Measurements from ENCODE around the gene UVRAG. TPM values are rescaled to one million over a fixed set of nuclear protein-coding genes. Genes with fewer than 3 reads are reported as not detected.
"Not testable (repeated sequence)": the region's sequence is repeated elsewhere in the genome, so short reads cannot be mapped to it uniquely, and the experiment has no call there.

Gene UVRAG
- total RNA-seq, 4 donors from 2014 or later, result 27.3 to 38.7 (median 33.6) TPM

DNA sequence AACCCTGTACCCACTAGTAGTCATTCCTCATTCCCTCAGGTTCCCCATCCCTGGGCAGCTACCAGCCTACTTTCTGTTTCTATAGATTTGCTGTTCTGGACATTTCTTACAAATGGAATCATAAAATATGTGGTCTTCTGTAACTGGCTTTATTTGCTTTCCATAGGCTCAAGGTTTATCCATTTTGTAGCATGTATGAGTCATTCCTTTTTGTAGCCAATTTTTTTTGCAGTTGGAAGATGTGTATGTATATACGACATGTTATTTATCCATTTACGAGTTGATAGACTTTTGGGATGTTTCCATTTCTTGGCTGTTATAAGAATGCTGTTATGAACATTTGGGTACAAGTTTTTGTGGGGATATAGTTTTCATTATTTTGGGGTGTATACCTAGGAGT, 260.7 kb downstream of the UVRAG start:
- WGBS, 2 donors, result 96 to 99% methylated on average over 2 of the region's 2 CpGs
- no peak overlapping the region for H3K27ac ChIP-seq

DNA sequence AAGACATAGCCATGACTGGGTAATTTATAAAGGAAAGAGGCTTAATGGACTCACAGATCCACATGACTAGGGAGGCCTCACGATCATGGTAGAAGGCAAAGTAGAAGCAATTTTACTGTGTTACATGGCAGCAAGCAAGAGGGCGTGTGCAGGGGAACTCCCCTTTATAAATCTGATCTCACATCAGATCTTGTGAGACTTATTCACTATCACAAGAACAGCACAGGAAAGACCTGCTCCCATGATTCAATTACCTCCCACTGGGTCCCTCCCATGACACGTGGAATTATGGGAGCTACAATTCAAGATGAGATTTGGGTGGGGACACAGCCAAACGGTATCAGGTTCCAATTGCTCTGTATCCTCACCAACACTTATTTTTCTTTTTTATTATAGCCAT, 261.2 kb downstream of the UVRAG start:
- not testable (repeated sequence) for H3K36me3 ChIP-seq; DNase-seq (ENCODE audit: low spot score in 2 of 2); H3K4me3 ChIP-seq; H3K27ac ChIP-seq; H3K9me3 ChIP-seq; H3K27me3 ChIP-seq
- peaks cover 0 to 33% (median 0%) of the 10 kb centered on the region in 4 donors for H3K4me1 ChIP-seq
- WGBS, 2 donors, result 95 to 97% methylated on average over 4 of the region's 4 CpGs

More for the DNA sequence above, 260.7 kb downstream of the UVRAG start:
- peaks cover 0 to 33% (median 0%) of the 10 kb centered on the region in 4 donors for H3K4me1 ChIP-seq
- no peaks in the 10 kb centered on the region for H3K27me3 ChIP-seq
- no peaks in the 10 kb centered on the region for H3K9me3 ChIP-seq
- TF ChIP-seq POLR2A (IDR thresholded peaks at IDR 0.05), result no peak
- TF ChIP-seq EP300 (IDR thresholded peaks at IDR 0.05), result no peak
- TF ChIP-seq, protein P1, sequence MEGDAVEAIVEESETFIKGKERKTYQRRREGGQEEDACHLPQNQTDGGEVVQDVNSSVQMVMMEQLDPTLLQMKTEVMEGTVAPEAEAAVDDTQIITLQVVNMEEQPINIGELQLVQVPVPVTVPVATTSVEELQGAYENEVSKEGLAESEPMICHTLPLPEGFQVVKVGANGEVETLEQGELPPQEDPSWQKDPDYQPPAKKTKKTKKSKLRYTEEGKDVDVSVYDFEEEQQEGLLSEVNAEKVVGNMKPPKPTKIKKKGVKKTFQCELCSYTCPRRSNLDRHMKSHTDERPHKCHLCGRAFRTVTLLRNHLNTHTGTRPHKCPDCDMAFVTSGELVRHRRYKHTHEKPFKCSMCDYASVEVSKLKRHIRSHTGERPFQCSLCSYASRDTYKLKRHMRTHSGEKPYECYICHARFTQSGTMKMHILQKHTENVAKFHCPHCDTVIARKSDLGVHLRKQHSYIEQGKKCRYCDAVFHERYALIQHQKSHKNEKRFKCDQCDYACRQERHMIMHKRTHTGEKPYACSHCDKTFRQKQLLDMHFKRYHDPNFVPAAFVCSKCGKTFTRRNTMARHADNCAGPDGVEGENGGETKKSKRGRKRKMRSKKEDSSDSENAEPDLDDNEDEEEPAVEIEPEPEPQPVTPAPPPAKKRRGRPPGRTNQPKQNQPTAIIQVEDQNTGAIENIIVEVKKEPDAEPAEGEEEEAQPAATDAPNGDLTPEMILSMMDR (IDR thresholded peaks at IDR 0.05), result no peak
- H3K4me3 ChIP-seq, result no peak overlapping the region
- no peak for DNase-seq (ENCODE audit: low spot score in 2 of 2)
- H3K36me3 ChIP-seq, result no peaks in the 10 kb centered on the region

DNA sequence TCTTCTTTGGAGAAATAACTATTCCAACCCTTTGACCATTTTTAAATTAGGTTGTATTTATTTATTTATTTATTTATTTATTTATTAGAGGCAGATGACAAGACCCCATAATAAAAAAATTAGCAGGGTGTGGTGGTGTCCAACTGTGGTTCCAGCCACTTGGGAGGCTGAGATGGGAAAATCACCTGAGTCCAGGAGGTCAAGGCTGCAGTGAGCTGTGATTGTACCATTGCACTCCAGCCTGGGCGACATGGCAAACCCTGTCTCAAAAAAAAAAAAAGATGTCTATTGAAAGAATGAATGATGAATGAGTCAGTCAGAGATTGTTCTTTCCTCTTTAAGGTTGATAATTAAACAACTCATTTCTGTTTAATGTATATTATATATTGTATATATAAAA, 261.7 kb downstream of the UVRAG start:
- H3K4me1 ChIP-seq, result peaks cover 0 to 33% (median 0%) of the 10 kb centered on the region in 4 donors
- no peak for TF ChIP-seq POLR2A (IDR thresholded peaks at IDR 0.05)
- TF ChIP-seq, protein P1 (IDR thresholded peaks at IDR 0.05), result no peak
- no peak for DNase-seq (ENCODE audit: low spot score in 2 of 2)
- no peaks in the 10 kb centered on the region for H3K9me3 ChIP-seq
- H3K36me3 ChIP-seq, result no peaks in the 10 kb centered on the region
- H3K27me3 ChIP-seq, result no peaks in the 10 kb centered on the region
- H3K27ac ChIP-seq, result no peak overlapping the region
- WGBS, 2 donors, result 98 to 100% methylated on average over 1 of the region's 1 CpG
- H3K4me3 ChIP-seq, result no peak overlapping the region

DNA sequence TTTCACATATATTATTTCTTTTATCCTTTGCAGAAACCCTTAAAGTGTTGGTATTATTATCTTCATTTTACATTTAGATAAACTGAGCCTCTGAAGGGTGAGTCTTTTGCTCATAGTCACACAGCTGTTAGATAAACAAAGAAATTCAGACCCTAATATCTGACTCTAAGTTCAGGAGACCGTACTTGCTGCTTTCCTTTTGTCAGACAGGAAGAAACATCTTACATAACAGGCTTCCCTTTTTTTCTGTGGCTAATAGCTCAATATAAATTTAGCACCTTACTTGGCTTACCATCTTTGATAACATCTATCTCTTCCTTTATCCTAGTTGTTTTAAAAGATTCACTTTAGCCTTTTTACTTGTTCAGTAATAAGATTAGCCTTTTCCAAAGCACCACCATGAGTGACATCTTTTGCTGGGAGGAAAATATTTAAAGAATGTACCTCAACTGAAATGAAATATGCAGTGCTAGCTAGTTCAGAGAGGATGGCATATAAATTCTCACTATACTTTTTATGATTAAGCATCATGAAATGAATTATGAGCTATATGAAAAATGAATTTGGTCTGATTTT, 262.7 kb downstream of the UVRAG start:
- WGBS, 2 donors, result 67 to 69% methylated on average over 1 of the region's 1 CpG
- Histone ChIP-seq H3K27ac (peak overlapping the region in 1 of 4 donors; percentile 35), H3K4me3 (no peak overlapping the region), H3K36me3 (no peaks in the 10 kb centered on the region), H3K9me3 (no peaks in the 10 kb centered on the region), H3K4me1 (peaks cover 0 to 31% (median 0%) of the 10 kb centered on the region in 4 donors), H3K27me3 (no peaks in the 10 kb centered on the region)
- DNase-seq (ENCODE audit: low spot score in 2 of 2), result no peak
- TF ChIP-seq POLR2A (IDR thresholded peaks at IDR 0.05) (no peak), EP300 (IDR thresholded peaks at IDR 0.05) (no peak)
- TF ChIP-seq, protein P1 (IDR thresholded peaks at IDR 0.05), result no peak

DNA sequence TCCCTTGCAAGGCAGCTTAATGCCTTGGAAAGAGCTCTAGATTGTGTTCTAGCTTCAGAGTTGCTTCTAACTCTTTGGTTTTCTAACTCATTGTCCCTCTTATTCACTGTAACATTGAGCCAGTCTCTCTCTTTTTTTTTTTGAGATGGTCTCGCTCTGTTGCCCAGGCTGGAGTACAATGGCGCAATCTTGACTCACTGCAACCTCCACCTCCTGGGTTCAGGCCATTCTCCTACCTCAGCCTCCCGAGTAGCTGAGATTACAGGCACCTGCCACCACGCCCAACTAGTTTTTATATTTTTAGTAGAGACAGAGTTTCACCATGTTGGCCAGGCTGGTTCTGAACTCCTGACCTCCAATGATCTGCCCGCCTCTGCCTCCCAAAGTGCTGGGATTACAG, 266.1 kb downstream of the UVRAG start:
- not testable (repeated sequence) for DNase-seq (ENCODE audit: low spot score in 2 of 2); H3K27me3 ChIP-seq; H3K27ac ChIP-seq; H3K4me3 ChIP-seq; H3K36me3 ChIP-seq; H3K9me3 ChIP-seq
- H3K4me1 ChIP-seq, result peaks cover 0 to 35% (median 6%) of the 10 kb centered on the region in 4 donors
- 93 to 95% methylated on average over 5 of the region's 5 CpGs for WGBS, 2 donors

DNA sequence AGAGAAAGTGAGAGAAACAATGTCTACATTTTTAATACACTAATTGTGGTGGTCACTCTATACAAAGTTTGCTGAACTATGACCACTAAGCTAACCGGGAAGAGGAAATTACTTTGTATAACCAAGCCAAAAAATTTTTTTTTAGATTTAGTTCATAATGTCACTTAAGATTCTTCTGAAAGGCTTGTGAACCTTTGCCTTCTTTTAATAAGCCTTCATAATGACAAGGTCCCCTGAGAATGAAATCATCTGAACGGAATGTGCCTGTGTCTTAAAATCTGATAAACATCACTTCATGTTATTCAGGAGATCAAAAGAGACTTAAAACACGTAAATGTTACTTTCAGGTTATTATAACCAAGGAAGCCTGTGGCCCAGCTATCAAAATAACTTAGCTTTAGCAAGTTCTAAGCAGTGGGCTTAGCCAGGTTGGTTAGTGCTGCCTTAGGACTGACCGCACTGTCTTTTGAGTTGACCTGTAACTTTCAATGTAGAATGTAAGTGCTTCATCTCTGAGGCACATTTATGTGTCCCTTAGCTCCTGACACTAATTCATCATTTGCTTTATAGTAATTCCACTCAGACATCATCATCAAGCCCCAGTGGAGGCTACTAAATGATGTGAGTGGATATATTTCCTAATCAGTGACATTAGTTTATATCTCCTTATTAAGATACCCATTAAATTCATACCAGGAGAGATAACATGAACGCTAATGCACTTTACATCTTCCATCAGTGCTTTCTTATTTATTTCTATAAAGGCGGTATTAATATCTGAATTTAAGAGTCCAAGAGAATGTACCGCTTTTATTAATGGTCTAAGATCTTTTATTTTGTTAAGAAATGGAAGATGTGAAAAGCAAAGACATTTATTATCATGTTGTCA, 268.8 kb downstream of the UVRAG start:
- H3K27me3 ChIP-seq, result no peaks in the 10 kb centered on the region
- WGBS, 2 donors, result 68 to 73% methylated on average over 7 of the region's 7 CpGs
- H3K27ac ChIP-seq, result peak overlapping the region; percentile 28 to 79 (median 60)
- H3K4me3 ChIP-seq, result no peak overlapping the region
- DNase-seq (ENCODE audit: low spot score in 2 of 2), result peak in 1 of 2 donors; percentile 28
- H3K36me3 ChIP-seq, result peaks cover 0 to 3% (median 0%) of the 10 kb centered on the region in 3 donors
- peaks cover 0 to 26% (median 6%) of the 10 kb centered on the region in 4 donors for H3K4me1 ChIP-seq
- TF ChIP-seq EP300 (IDR thresholded peaks at IDR 0.05), result peak; percentile 67 to 87
- TF ChIP-seq POLR2A (IDR thresholded peaks at IDR 0.05), result no peak
- TF ChIP-seq, protein P1 (IDR thresholded peaks at IDR 0.05), result no peak
- no peaks in the 10 kb centered on the region for H3K9me3 ChIP-seq

All from tibial nerve (tissue), 4 donors.